HG03196 (cell line): ENCODE results near the gene CHST9.
A peak's percentile ranks its signal among the peaks of the same experiment; 100 is the strongest.
"Not testable (repeated sequence)": the region's sequence is repeated elsewhere in the genome, so short reads cannot be mapped to it uniquely, and the experiment has no call there.

Experiments
- ATAC-seq: cut with Tn5 transposase; IDR thresholded peaks from one replicate; pipeline ENCODE4 v1.9.1; 2021; ENCODE audit not compliant: unreplicated experiment

CHST9 gene

DNA sequence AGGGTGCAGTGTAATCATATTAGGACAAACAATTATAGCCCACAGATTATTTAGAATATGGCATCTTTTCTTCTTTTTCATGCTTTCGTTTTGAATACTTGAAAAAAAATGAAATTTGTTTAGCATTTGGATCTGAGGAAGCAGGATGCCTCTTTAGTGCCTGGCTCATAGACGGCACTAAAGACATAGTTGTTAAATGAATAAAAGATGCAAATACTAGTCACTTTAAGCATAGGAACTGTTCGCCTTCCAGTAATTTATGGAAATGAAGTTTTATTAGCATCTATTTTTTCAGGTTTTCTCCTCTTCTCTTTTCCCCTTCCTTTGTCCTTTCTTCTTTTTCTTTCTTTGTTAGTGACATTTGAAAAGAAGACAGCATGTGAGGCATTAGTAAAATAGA is 80.4 kb downstream of the CHST9 start:
- no peak for ATAC-seq

DNA sequence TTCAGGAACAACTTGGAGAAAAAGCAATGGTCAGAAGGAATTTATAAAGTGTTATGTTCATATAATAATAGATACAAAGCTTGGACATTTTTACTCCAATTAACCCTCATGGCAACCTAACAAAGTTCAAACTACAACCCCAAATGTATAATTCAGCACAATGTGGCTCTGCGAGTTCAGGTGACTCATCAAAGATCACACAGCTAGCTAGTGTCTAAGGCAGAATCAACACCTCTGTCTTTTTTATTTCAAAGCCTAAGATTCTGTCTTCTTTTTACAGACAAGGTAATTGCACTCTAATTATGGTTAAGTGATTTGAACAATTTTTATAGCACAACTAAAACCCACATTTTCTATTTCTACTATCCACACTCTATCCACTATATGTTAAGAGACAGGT is 90.5 kb downstream of the CHST9 start:
- no peak for ATAC-seq

DNA sequence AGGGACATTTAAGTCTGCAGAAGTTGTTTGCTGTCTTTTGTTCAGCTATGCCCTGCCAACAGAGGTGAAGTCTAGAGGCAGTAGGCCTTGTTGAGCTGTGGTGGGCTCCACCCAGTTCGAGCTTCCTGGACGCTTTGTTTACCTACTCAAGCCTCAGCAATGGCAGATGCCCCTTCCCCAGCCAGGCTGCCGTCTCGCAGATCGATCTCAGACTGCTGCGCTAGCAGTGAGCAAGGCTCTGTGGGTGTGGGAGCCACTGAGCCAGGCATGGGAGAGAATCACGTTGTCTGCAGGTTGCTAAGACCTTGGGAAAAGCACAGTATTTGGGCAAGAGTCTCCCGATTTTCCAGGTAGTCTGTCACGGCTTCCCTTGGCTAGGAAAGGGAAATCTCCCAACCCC is 91.8 kb downstream of the CHST9 start:
- ATAC-seq, result not testable (repeated sequence)

DNA sequence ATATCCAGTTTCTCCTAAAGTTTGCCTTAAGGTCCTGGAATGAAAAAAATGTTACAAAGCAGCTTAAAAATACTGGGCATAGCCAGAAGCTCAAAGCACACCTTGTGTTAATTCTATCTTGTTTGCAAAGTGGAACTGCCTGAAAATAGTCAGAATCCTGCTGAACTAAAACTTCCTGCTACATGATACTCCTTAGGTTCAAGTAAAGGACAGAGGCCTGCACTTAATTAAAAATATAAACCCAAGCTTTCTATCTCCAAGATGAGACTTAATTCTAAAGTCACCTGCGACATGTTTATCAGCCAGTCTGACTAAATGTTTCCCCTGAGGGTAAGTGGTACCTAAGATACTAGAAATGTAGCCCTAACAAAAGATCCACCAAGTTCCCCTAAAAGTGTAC is 103.4 kb downstream of the CHST9 start:
- ATAC-seq, result no peak

DNA sequence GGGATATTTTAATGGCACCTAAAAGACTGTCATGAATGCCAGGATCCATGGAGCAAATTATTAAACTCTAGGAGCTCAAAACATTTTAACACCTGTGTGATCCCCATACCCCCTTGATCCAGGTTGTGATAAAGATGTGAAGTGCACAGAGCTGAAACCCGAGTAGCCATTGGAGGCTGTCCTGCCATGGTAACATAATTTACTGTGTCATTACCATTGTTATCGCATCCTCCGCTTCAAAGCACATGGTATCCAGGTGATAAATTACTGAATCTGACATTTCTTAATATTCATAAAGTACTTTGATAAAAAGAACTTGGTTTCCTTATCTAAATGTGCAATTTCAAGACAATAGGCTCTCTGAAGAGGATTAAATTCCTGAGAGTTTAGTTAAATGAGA is 109.3 kb downstream of the CHST9 start:
- no peak for ATAC-seq

DNA sequence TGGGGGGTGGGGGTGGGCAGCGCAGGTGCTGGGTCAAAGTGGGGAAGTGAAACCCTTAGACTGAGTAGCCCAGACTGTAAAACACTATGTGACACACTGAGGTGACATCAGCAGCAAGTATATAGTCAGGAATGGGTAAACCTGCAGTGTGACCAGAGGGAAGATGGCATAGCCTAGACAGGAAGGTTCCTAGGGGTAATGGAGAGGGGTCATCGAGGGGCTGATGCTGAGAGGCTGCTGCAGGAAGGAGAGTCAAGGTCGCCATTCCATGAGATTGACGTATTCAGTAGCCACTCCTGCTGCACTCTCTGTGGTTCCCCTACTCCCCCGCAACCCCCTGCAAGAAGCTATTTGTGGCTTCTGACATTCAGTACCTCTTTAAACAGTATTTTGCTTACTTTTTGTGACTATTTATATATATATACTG is 111.7 kb downstream of the CHST9 start:
- ATAC-seq, result peak; percentile 74

DNA sequence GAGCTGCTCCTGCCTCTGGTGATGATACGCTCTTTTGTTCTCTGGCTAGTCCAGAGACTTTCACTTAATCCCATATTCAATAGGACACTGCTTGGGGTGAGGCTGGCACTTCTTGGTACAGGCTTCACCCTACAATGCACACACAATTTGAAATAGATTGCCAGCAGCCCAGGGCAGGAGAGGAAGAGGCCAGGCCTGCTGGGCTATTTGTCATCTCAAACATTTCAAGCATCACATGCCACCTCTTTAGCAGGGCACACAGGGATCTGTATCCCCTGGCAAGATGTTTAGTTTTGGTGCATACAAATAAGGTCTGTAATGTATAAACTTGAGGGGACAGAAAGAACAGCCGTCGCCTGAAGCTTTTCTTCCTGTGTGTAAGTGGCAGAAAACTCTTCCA is 120.4 kb downstream of the CHST9 start:
- ATAC-seq, result no peak

DNA sequence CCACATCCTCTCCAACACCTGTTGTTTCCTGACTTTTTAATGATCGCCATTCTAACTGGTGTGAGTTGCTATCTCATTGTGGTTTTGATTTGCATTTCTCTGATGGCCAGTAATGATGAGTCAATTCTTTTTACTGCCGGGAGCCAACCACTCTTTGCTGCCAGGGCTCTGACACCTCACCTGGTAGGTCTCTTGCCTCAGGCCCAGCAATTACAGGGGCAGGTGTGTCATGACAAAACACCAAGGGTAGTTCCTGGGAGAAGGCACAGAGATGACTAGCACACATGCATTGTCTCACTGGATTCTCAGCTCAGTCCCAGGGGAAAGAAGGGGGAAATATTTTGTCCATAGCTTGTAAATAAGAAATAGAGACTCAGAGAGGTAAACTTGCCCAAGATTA is 122.3 kb downstream of the CHST9 start:
- ATAC-seq, result no peak

DNA sequence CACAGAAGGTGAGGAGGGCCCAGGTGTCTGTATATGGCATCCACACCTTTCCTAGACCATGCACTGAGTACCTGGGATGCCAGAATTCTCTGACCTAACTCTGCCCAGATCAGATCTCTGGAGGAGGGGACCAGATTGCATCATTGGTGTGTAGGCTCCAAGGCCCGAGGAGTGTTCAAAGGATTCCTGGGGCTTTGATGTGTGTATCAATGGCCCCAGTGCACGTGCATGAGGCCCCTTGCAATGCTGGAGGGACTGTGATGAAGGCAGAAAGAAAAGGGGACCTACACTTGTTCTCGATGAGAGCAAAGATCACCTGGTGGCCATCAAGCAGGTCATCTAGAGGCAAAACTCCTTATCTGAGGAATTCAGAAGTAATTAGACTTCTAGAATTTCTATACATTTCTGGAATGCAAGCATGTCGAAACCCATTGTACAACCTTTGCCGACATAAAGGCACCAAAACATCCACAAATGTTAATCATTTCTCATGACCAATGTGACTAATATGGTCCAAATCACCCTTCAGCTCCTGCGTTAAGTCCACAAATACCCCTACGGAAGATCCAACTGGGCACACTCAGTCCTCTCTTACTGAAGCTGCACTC is 123.5 kb downstream of the CHST9 start:
- no peak for ATAC-seq

DNA sequence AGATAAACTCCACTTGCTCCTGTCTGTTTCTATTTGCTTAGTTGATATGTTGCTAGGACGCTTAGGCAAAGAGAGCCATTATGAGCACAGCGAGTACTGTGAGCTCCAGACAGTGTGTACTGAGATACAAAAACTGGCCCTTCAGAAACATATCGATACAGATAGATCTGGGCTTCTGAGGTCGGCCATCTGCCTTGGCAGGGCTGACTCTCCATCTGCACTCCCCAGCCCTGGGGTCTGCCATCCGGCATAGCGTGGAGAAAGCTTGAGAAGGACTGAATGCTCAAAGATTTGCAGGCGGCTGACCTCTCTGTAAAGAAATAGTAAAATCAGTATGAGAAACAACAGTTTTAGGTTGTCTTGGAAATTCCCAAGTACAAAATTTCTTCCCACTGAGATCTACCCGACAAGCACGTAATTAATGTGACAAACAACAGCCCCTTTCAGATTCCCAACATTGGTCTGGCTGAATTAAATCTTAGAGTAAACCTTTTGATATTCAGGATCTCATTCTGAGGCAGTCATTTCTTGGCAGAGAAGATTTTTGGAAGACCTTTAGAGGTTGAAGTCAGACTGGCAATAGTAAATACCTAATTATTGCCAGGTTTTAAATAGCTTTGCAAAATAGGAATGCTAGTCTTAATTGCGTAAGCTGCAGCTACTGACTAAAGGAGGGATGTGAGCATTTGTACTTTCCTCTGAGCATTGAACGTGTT is 127.4 kb downstream of the CHST9 start:
- no peak for ATAC-seq

DNA sequence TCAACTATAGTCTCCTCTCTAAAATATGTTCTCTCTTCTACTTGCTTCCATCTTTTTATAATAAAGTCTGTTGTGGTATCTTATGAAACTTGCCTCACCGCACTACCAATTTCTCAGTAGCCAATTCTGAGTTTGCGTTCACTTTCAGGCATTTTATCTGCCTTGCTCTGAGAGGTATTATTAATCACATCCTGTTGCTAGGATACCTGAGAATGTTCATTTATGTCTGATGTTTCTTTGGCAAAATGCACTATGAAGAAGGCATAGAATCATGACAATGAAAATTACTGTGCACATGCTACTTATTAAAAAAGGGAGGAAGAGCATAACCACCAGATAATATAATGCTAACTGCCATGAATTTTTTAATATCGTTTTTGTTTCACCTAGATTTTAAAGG is 130.2 kb downstream of the CHST9 start:
- no peak for ATAC-seq

DNA sequence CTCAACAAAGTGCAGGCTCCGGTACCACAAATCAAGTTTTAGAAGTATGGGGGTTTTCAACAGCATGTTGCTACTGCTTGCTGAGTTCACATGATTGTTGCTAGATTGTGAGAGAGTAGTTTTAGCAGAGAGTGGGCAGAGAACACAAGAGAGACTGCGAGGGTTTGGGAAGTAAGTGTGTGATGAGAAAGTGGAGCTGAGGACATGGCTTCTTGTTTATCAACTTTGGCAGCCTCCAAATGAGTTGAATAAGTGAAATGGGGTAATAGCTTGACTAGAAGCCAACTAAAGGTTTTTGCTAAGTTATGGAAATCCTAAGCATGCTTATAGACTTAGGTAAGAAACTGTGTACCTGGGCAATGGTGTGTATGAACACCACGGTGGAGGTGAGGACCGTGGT is 135.1 kb downstream of the CHST9 start:
- no peak for ATAC-seq

DNA sequence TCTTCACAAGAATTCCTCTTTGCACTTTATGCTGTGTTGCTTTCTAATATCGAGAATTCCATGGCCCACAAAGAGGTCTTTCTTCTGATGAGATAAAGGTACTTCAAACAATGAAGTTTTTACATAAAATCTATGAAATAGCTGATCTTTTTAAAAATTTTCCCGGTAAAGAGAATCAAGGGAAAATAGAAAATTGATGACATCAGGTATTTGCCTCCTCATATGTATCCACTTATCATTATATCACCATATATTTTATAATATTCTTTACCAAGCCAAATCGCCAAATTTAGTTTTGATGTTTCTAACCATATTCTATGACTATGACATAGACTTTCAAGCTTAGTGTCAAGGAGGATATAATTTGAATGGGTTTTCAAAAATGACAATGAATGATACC is 139.8 kb downstream of the CHST9 start:
- no peak for ATAC-seq

DNA sequence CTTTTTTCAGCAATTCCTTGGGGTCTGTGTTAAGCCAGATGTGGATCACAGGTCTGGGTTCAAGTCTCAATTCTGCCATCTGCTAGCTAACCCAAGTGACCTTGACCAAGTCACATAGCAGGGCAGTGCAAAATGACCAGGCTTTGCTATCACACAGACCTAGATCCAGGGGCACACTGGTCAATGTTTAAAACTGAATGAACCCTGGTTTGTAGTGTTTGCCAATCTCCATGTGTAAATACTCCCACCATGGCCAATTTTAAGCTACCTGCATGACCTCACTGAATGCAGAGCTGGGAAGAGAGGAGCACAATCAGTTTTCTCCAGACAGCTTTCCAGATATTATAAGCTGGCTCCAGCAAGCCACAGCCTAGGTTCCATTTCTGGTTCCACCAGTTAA is 142.9 kb downstream of the CHST9 start:
- ATAC-seq, result no peak

DNA sequence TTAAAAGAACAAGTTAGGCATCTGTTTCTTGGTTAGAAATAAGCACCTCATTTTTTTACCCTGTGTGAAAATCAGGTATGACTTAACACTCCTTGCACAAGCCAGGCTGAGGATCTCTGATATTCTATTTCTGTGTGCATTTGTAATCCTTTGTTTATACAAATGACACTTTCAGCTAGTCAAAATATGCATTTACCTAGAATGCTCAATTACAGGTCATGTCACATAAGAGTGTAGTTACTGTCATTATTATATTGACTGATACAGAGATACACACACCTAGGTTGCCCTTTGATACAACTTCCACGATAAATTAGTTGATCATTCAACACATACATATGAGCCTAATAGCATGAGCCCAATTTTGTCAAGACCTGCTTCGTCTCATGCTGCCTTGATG is 144.3 kb downstream of the CHST9 start:
- ATAC-seq, result no peak

DNA sequence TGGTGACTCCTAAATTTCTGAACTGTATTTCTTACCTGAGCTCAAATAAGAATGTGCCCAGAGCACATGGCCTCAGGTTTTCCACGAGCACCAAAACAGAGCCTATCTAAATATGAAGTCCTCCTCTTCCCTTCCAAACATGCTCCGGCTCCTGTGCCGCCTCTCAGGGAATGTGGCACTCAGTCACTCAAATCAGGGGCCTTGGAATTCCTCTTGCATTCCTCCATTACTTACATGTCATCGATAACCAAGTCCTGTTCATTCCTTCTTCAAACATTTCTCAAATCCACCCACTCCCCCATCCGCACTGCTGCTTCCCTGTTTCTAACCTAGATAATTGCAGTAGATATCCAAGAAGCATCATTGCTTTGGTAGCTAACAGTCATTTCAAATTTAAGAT is 151.4 kb downstream of the CHST9 start:
- ATAC-seq, result no peak

DNA sequence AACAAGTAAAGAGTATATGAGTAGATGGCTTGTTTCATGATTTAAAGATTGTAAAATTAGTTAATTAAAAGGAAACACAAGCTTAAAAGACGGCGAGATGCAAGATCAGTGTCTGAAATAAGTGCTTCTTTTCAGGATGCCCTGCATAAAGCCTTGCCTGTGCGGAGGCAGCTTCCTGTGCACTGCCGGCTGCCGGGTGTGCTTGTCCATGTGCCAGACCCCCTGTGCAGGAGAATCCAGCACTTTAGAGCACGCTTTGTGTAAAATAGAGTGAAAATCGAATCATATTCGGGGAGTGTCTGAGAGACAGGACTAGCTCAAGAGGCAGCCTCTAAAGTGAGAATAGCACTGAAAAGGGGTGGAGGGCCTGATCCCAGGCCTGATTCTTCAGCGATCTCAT is 154.7 kb downstream of the CHST9 start:
- no peak for ATAC-seq

DNA sequence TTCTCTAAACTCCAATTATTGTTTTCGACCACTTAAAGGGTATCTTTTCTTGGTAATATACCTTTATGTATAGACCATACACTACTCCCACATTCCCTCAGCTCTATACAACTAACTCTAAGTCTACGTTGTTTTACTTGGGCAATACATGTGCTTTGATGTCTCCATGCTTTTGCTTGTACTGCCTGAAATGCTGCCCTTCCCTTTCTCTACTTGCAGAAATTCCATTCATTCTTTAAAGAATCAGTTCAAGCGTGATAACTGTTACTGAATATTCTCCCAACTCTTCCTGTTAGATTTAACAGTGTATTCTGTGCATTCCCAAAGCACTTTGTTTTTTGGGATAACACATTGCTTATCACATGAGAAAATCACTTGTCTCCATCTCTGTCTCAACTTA is 162.6 kb downstream of the CHST9 start:
- no peak for ATAC-seq

DNA sequence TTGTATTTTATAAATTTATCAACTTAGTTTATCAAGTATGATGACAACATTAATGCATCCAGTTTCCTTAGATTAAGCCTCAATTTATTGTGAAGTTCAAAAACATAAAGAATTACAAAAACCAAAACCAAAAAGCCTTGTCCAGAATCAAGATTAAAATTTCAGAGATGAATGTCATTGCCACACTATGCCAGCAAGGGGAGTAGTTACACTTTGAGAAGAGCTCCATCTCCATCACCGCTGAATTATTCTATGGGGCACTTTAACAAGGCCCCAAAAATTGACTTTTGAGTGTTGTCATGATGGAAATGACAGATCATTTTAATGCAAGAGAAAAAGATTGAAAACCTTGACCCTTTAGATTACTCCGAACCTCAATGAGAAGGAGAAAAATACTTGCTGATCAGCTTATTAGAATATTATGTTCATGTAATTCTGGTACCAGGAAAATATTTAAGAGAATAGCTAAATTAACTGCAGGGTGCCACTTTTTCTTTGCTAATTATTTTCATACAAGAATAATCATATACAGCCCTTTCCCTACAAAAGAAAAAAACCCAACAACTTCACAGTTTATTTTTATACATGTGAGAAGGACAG is 167.1 kb downstream of the CHST9 start:
- ATAC-seq, result no peak

DNA sequence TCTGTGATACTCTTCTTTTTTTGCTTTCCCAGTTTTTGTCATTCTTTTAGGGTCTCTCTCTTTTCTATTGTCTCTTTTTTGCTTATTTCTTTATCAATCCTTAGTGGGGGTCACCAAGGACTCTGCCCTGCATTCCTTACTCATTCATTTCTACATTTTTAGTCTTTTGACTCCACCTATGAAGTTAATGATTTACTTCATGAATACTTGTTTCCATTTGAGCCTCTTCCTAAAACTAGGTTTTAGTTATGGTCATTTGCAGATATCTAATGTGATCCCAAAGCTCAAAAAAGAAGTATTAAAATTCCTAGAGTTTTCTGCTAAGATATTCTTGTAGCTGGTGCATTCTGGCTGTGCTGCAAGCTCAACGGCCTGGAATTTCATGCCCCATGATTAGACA is 170.3 kb downstream of the CHST9 start:
- ATAC-seq, result no peak

DNA sequence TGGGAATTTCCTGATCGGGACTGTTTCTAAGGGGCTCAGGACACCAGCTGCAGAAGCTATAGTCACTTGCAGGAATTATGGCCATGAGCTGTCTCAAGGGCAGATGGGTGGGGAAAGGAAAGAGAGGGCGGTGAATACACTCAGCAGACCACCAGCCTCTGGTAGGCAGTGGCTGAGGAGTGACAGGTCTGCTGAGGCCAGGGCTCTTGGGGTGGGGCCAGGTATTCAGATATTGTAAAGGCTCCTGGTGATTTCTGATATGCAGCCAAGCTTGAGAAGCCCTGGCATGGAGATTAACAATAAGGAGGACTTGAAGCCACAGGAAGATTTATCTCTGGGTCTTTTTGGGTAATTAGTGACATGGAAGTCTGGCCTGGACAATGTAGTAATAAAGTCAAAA is 174.3 kb downstream of the CHST9 start:
- ATAC-seq, result no peak

DNA sequence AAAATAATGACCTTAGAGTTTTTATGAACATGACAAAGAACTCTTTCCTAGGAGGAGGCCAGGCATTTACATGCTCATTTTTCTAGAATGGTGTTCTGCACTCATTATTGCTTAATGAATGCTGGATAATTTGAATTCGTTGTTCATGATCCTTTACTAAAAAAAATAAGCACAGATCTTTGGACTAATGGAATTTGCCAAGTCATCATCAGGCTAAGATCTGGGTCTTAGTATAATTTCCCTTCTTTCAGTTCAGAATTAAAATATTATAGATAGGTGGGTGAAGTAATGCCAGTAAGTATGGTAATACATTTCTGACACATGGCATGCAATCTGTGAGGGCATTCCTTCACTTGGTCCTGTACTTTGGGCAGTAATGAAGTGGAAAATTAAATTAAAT is 175.8 kb downstream of the CHST9 start:
- ATAC-seq, result no peak

DNA sequence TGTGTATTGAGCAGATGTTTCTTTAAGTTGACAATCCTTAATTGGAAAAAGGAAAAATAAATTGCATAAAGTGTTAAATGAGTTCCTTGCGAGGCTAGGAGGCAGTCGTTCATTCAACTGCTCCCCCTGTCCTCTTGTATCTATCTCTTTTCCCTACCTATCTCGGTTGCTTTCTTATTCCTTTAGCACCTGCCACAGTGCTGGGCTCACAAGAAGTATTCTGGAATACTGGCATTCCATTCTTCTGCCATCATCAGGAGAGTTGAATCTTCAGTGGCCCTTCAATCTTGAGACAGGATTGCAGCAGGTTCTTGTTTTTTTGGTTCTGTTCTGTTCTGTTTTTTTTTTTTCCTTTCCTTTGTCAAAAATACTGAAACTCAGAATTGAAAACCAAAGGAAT is 176.5 kb downstream of the CHST9 start:
- ATAC-seq, result no peak
